Activated CD4-positive, alpha-beta T cell treated with anti-CD3 and anti-CD28 coated beads for 36 hours (primary cell): Measurements from ENCODE around the gene BCAS3. TPM values are rescaled to one million over a fixed set of nuclear protein-coding genes. Genes with fewer than 3 reads are reported as not detected.
"Not testable (repeated sequence)": the region's sequence is repeated elsewhere in the genome, so short reads cannot be mapped to it uniquely, and the experiment has no call there.

ENCODE experiments used
- ATAC-seq: fragments of 200-7000 bp; cut with Tn5 transposase; one replicate; pipeline ENCODE4 v1.10.0; 2021; ENCODE audit warnings: mild to moderate bottlenecking, moderate library complexity
- CTCF ChIA-PET: fragments of 350-600 bp; sonication (Branson Sonifier 250); formaldehyde crosslinking; loops from one replicate; lab custom pipeline; 2021; ENCODE audit warnings: antibody characterized with exemption; lab: Charles Lee
- POLR2A ChIA-PET: fragments of 350-600 bp; sonication (Branson Sonifier 250); formaldehyde crosslinking; loops from one replicate; lab custom pipeline; 2021; ENCODE audit warnings: antibody characterized with exemption, inconsistent platforms; lab: Charles Lee
- DNase-seq: peaks from one replicate; pipeline ENCODE4 v3.0.0-alpha.2; 2020
- H3K27ac Mint-ChIP-seq: one replicate; pipeline ENCODE4 v1.8.0; 2021; ENCODE audit warnings: mixed read lengths
- H3K27me3 Mint-ChIP-seq: one replicate; pipeline ENCODE4 v1.8.0; 2021; ENCODE audit warnings: mixed read lengths
- H3K36me3 Mint-ChIP-seq: one replicate; pipeline ENCODE4 v1.8.0; 2021; ENCODE audit warnings: low read depth, mixed read lengths
- H3K4me1 Mint-ChIP-seq: one replicate; pipeline ENCODE4 v1.8.0; 2021; ENCODE audit warnings: mixed read lengths
- H3K4me3 Mint-ChIP-seq: one replicate; pipeline ENCODE4 v1.8.0; 2021; ENCODE audit warnings: mild to moderate bottlenecking, moderate library complexity, mixed read lengths
- H3K9me3 Mint-ChIP-seq: one replicate; pipeline ENCODE4 v1.8.0; 2021; ENCODE audit warnings: low read depth, mixed read lengths
- intact Hi-C, 2 experiments: fragments of 100-400 bp; cut with DNase I in 1 of 2; cut with micrococcal nuclease in 1 of 2; formaldehyde crosslinking; loops; one replicate each; pipeline versions ENCODE4 v1.14.2 to v1.15.1; 2022 to 2024; cut with DNase I, micrococcal nuclease
- total RNA-seq, 2 experiments: library from RNA; stranded (reverse); gene quantifications; one replicate each; pipeline ENCODE4 v1.2.3, GENCODE V29; 2021

Gene BCAS3
- total RNA-seq, 2 experiments from 2014 or later, result 7.2 to 7.5 TPM

DNA sequence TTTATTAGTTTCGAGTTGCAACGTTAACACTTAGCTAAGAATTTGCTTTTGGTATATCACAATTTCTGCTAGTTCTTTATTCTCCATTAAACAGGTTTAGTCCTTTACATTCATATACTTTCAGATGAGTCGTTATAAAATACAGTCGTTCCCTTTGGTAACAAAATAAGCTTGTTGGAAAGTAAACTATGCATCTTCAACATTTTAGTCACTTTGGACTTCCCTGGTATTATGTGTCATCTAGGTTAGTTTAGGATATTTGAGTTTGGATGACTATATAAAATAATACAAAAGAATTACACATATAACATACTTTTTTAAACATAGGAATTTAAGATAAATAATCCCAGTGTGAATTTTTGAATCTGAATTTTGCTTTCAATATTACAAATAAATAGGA lies 351.5 kb downstream of the BCAS3 start:
- Mint-ChIP-seq H3K4me3 (no peak overlapping the region), H3K27ac (no peak overlapping the region), H3K9me3 (no peaks in the 10 kb centered on the region), H3K36me3 (no peaks in the 10 kb centered on the region), H3K27me3 (no peaks in the 10 kb centered on the region), H3K4me1 (peaks cover 5% of the 10 kb centered on the region)
- ATAC-seq (no peak), DNase-seq (no peak)
- ChIA-PET CTCF (interaction anchor here (2.0 to 2.4 kb wide), 3 partner anchors 12 to 308 kb away, joined by 6 to 7 read pairs (median 6); no protein-coding TSS in a partner anchor), POLR2A (no interaction called here)
- intact Hi-C loops, result no loop called here

DNA sequence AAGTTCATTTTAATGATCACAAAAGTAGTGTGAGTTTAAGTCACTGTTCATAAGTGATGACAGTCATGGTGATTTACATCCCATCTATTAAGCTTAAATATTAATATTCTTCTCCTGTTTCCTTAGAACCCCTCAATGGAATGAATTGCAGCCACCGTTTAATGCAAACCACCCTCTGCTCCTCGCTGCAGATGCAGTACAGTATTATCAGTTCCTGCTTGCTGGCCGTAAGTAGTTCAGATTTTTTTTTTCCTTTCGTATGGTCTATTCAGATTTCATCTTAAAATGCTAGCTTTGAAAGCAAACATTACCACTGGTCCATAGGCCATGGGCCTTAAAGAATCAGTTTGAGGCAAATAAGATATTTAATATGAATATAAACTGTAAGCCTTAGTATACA lies 363.0 kb downstream of the BCAS3 start:
- POLR2A ChIA-PET, result no interaction called here

DNA sequence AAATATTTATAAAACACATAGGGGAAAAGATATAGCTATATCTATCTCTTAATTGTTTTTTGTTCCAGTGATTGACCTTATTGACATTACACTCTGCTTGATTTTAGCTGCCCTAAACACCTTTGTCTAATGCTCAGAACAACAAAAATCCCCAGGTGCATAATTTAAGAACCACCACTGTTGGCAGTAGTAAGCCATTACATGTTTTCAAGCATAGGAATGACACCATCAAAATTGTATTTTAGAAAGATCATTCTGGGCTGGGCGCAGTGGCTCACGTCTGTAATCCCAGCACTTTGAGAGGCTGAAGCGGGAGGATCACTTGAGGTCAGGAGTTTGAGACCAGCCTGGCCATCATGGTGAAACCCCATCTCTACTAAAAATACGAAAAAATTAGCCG lies 364.7 kb downstream of the BCAS3 start:
- H3K4me1 Mint-ChIP-seq, H3K4me3 Mint-ChIP-seq, CTCF ChIA-PET, H3K36me3 Mint-ChIP-seq, H3K27ac Mint-ChIP-seq, POLR2A ChIA-PET, H3K27me3 Mint-ChIP-seq, DNase-seq, ATAC-seq, intact Hi-C loops, H3K9me3 Mint-ChIP-seq: not testable (repeated sequence)

More for the DNA sequence above, 363.0 kb downstream of the BCAS3 start:
- Mint-ChIP-seq H3K4me3 (no peak overlapping the region), H3K27me3 (no peaks in the 10 kb centered on the region), H3K36me3 (peaks cover 5% of the 10 kb centered on the region), H3K9me3 (no peaks in the 10 kb centered on the region), H3K4me1 (no peaks in the 10 kb centered on the region), H3K27ac (no peak overlapping the region)
- intact Hi-C loops, result no loop called here
- ATAC-seq, result no peak
- no peak for DNase-seq
- CTCF ChIA-PET, result no interaction called here

DNA sequence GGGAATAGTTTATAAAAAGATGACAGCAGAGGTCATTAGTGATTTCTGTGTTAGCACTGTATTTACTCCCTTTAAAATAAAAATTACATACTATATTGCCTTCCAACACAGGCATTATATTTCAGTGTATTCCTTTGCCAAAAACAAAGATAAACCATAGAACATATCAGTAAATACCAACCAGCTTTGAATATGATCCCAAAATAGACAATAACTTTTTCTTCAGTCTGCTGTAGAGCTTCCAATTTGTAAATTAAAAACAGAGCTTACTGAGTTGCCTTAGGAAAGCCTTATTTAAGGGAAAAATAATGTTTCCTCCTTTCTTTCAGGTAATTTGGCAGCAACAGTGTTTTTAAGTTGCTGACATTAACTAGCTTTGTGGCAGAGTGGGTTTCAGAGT lies 369.9 kb downstream of the BCAS3 start:
- DNase-seq (no peak), ATAC-seq (no peak)
- ChIA-PET POLR2A (no interaction called here), CTCF (interaction anchor here (1.2 to 1.9 kb wide), 2 partner anchors 19 to 346 kb away, joined by 5 to 6 read pairs; no protein-coding TSS in a partner anchor)
- intact Hi-C loops, result no loop called here
- Mint-ChIP-seq H3K36me3 (no peaks in the 10 kb centered on the region), H3K4me1 (peaks cover 8% of the 10 kb centered on the region), H3K9me3 (no peaks in the 10 kb centered on the region), H3K27me3 (no peaks in the 10 kb centered on the region), H3K4me3 (no peak overlapping the region), H3K27ac (no peak overlapping the region)

DNA sequence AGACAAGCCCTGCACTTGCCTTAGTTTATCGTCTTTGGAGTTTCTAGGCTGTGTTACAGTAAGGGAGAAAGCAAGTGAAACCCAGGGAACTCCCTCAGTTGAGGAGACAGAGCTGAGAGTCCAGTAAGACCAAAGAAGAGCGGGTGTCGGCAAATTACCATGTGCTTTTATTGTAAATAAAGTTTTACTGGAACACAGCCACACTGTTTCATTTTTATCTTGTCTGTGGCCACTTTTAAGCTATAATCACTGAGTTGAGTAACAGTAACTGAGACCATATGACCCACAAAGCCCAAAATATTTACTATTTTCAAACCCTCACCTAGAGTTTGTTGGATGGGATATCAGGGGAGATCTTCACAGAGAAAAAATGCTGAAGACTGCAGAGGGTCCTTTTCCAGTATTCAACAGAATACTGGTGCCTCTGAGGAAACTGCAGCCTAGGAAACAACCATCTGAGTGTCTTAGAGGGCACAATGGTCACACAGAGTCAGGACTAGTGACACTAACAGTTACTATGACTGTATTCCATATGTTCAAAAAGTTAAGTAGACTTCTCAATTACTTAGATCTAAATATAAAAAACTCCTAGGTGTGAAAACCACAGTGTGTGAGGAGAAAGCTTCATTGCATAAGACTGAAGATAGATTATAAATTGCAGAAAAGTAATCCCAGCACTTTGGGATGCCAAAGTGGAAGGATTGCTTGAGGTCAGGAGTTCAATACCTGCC lies 370.9 kb downstream of the BCAS3 start:
- CTCF ChIA-PET, result interaction anchor here (1.2 to 1.9 kb wide), 2 partner anchors 20 to 345 kb away, joined by 5 to 6 read pairs; no protein-coding TSS in a partner anchor
- peaks cover 8% of the 10 kb centered on the region for H3K4me1 Mint-ChIP-seq
- no peak for DNase-seq
- no peaks in the 10 kb centered on the region for H3K9me3 Mint-ChIP-seq
- POLR2A ChIA-PET, result no interaction called here
- H3K27ac Mint-ChIP-seq, result no peak overlapping the region
- peak; percentile 64 for ATAC-seq
- H3K27me3 Mint-ChIP-seq, result no peaks in the 10 kb centered on the region
- no peak overlapping the region for H3K4me3 Mint-ChIP-seq
- intact Hi-C loops, result no loop called here
- H3K36me3 Mint-ChIP-seq, result no peaks in the 10 kb centered on the region

DNA sequence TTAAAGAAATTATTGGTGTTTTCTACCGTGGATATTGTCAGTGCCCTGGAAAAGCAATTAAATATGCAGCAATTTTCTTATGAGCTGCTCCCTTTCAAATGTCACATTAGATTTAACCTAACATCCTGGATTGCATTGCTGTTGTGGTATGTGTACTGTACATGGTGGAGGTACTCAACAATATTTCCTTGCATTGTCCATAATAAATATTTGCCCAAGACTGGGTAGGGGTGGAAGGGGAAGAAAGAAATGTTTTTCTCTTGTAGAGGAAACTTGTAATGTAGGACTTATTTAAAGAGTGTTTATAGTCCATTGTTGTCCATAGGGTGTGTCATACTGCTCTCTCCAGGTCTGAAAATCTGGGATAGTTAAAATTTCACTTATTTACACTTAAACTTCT lies 375.8 kb downstream of the BCAS3 start:
- no peak for ATAC-seq
- Mint-ChIP-seq H3K4me1 (peaks cover 8% of the 10 kb centered on the region), H3K9me3 (no peaks in the 10 kb centered on the region), H3K27me3 (no peaks in the 10 kb centered on the region), H3K36me3 (no peaks in the 10 kb centered on the region), H3K27ac (no peak overlapping the region), H3K4me3 (no peak overlapping the region)
- intact Hi-C loops, result no loop called here
- POLR2A ChIA-PET, result no interaction called here
- DNase-seq, result no peak
- CTCF ChIA-PET, result interaction anchor here (0.6 kb wide), 1 partner anchor 18 kb away, joined by 4 read pairs; no protein-coding TSS in a partner anchor

DNA sequence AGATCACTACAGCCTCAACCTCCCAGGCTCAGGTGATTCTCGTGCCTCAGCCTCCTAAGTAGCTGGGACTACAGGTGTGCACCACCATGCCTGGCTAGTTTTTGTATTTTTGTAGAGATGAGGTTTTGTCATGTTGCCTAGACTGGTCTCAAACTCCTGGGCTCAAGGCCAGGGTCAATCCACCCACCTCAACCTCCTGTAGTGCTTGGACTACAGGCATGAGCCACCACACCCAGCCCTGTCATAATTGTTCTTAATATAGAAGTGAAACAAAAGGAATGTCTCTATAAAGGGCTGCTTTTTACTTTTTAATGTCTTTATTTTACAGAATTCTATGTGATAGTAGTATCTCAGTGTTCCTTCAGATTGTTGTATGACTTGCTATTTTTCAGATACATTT lies 376.8 kb downstream of the BCAS3 start:
- ChIA-PET POLR2A (no interaction called here), CTCF (no interaction called here)
- no peak for ATAC-seq
- intact Hi-C loops, result no loop called here
- H3K27ac Mint-ChIP-seq, result no peak overlapping the region
- peaks cover 5% of the 10 kb centered on the region for H3K4me1 Mint-ChIP-seq
- H3K9me3 Mint-ChIP-seq, result no peaks in the 10 kb centered on the region
- DNase-seq, result no peak
- no peak overlapping the region for H3K4me3 Mint-ChIP-seq
- H3K36me3 Mint-ChIP-seq, result no peaks in the 10 kb centered on the region
- H3K27me3 Mint-ChIP-seq, result no peaks in the 10 kb centered on the region

DNA sequence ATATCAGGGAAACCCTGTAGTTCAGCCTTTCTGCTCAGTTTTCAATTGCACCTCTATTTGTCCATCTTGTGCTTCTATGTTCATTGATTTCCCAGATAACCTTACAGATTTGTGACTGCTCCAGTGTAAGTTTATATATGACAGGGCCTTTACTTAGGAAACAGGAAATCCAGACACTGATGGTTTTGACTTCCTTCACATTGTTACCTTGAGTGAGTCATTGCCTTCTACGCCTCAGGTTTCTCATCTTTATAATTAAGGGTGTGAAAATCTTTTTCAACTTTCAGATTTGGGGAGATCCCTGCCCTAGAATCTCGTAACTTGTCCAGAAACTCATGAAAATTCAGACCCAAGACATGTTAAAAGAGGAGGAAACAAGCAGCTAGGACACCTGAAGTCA lies 379.6 kb downstream of the BCAS3 start:
- POLR2A ChIA-PET, result no interaction called here
- intact Hi-C loops, result no loop called here
- no peak overlapping the region for H3K4me3 Mint-ChIP-seq

DNA sequence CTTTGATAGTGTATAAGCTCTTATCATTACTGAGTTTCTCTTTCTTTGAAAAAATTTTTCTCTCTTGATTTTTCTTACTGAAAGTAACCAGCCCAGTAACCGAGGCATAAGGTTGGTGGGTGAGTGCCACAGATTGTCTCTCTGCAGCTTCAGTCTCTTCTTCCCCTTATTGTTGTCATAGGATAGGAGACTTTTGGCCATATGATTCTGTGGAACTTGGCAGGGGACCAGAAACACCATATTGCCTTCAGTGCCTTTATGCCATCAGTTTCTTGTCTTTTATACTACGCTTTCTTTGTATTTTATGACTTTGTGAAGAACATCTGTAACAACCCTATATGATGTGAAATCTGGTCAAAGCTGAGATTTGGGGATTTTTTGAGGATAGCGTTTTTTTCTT lies 380.4 kb downstream of the BCAS3 start:
- Mint-ChIP-seq H3K4me1 (peaks cover 5% of the 10 kb centered on the region), H3K36me3 (peaks cover 1% of the 10 kb centered on the region), H3K9me3 (no peaks in the 10 kb centered on the region), H3K27me3 (no peaks in the 10 kb centered on the region), H3K27ac (no peak overlapping the region), H3K4me3 (no peak overlapping the region)
- DNase-seq, result no peak
- no peak for ATAC-seq
- ChIA-PET CTCF (interaction anchor here (0.9 kb wide), 1 partner anchor 10 kb away, joined by 4 read pairs; no protein-coding TSS in a partner anchor), POLR2A (no interaction called here)
- intact Hi-C loops, result no loop called here

More for the DNA sequence above, 379.6 kb downstream of the BCAS3 start:
- H3K9me3 Mint-ChIP-seq, result no peaks in the 10 kb centered on the region
- H3K27me3 Mint-ChIP-seq, result no peaks in the 10 kb centered on the region
- H3K4me1 Mint-ChIP-seq, result peaks cover 5% of the 10 kb centered on the region
- DNase-seq, result no peak
- H3K36me3 Mint-ChIP-seq, result peaks cover 1% of the 10 kb centered on the region
- CTCF ChIA-PET, result no interaction called here
- no peak overlapping the region for H3K27ac Mint-ChIP-seq
- ATAC-seq, result peak; percentile 89

DNA sequence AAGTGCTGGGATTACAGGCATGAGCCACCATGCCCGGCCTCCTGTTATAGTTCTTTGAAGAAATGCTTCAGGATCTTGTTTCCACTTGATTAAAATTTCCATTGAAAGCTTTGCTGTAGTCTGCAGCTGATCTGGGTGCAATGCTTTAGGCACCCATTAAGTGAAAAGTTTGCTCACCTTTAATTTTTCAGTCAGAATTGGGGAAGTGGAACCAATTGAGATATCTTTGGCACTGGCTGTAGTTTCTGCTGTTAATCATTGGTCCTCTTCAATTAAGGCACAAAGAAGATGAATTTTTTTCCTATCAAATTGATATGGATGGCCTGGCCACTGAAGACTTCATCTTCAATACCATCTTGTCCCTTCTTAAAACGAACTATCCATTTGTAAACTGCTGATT lies 385.9 kb downstream of the BCAS3 start:
- H3K4me1 Mint-ChIP-seq, result peaks cover 3% of the 10 kb centered on the region
- DNase-seq (no peak), ATAC-seq (no peak)
- H3K4me3 Mint-ChIP-seq, result no peak overlapping the region
- H3K27ac Mint-ChIP-seq, result no peak overlapping the region
- ChIA-PET POLR2A (no interaction called here), CTCF (interaction anchor here (0.6 kb wide), 1 partner anchor 45 kb away, joined by 5 read pairs; no protein-coding TSS in a partner anchor)
- no peaks in the 10 kb centered on the region for H3K9me3 Mint-ChIP-seq
- H3K36me3 Mint-ChIP-seq, result peaks cover 1% of the 10 kb centered on the region
- intact Hi-C loops, result no loop called here
- no peaks in the 10 kb centered on the region for H3K27me3 Mint-ChIP-seq

DNA sequence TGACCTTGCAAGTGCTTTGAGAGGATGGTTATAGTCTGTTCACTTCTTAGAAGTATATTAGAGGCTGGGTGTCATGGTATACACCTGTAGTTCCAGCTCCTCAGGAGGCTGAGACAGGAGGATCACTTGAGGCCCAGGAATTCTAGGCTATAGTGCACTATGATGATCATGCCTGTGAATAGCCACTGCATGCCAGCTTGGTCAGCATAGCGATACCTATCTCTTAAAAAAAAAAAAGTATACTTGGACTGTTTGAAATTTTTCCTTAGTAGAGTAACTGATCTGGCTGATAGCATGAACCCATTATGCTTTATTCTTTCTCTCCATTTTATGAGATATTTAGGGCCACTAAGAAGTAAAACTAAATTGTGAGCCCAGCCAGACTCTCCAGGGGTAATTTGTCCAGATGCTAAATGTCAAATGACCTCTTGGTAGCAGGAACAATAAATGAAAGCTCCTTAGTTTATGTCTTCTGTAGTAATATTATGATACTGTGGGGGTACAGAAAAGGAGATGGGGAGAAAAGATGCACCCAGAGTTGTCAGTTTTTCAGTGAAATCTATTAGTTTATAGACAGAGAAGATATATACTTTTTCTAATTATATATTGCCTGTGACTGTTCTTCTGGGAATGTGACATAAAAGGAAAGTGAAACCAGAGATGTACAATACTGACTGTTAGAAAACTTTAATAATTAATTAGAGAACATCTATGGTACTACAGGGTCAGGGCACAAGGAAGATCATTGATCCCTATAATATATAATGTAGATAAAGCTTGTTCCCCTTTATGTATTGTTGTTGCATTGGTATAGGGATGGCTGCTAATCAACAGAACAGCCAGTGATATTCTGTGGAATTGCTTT lies 386.7 kb downstream of the BCAS3 start:
- peaks cover 3% of the 10 kb centered on the region for H3K4me1 Mint-ChIP-seq

More for the DNA sequence above, 386.7 kb downstream of the BCAS3 start:
- ATAC-seq, result no peak
- ChIA-PET CTCF (interaction anchor here (0.6 kb wide), 1 partner anchor 46 kb away, joined by 5 read pairs; no protein-coding TSS in a partner anchor), POLR2A (no interaction called here)
- H3K9me3 Mint-ChIP-seq, result no peaks in the 10 kb centered on the region
- no peak for DNase-seq
- H3K27ac Mint-ChIP-seq, result no peak overlapping the region
- H3K36me3 Mint-ChIP-seq, result peaks cover 1% of the 10 kb centered on the region
- no peak overlapping the region for H3K4me3 Mint-ChIP-seq
- intact Hi-C loops, result no loop called here
- H3K27me3 Mint-ChIP-seq, result no peaks in the 10 kb centered on the region
